ENCODE data around the gene GAK.

- TF ChIP-seq, protein P1, sequence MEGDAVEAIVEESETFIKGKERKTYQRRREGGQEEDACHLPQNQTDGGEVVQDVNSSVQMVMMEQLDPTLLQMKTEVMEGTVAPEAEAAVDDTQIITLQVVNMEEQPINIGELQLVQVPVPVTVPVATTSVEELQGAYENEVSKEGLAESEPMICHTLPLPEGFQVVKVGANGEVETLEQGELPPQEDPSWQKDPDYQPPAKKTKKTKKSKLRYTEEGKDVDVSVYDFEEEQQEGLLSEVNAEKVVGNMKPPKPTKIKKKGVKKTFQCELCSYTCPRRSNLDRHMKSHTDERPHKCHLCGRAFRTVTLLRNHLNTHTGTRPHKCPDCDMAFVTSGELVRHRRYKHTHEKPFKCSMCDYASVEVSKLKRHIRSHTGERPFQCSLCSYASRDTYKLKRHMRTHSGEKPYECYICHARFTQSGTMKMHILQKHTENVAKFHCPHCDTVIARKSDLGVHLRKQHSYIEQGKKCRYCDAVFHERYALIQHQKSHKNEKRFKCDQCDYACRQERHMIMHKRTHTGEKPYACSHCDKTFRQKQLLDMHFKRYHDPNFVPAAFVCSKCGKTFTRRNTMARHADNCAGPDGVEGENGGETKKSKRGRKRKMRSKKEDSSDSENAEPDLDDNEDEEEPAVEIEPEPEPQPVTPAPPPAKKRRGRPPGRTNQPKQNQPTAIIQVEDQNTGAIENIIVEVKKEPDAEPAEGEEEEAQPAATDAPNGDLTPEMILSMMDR (IDR thresholded peaks at IDR 0.05; ENCODE audit: insufficient read depth, low read length, poor library complexity, severe bottlenecking), result no peak
- no peak for TF ChIP-seq EZH2phosphoT487 (conservative IDR thresholded peaks at IDR 0.05; ENCODE audit: low read length)
Measured at GRCh38 chr4:900073-900472, 32.0 kb downstream of the GAK start.

All from SU-DHL-6 (cell line).